Gastroesophageal sphincter (tissue), 4 donors: ENCODE results near the gene OST4. TPM values are rescaled to one million over a fixed set of nuclear protein-coding genes. Genes with fewer than 3 reads are reported as not detected.

Experiments
- ATAC-seq: fragments of 150-250 bp; one replicate; pipeline ENCODE4 v1.9.1; 2016; ENCODE audit warnings: mild to moderate bottlenecking, moderate library complexity
- H3K27ac ChIP-seq, 4 donors: fragments of 200-600 bp; sonication (generic) in 3 of 4; 1 replicate in 3 of 4; 2 replicates in 1 of 4; pipeline ENCODE4 v1.5.1; 2016 to 2019
- H3K27me3 ChIP-seq: fragments of 200-600 bp; sonication (generic); one replicate; pipeline ENCODE4 v1.5.1; 2019
- H3K36me3 ChIP-seq, 2 donors: fragments of 200-600 bp; sonication (generic); one replicate each; pipeline ENCODE4 v1.5.1; 2019; ENCODE audit warnings: control low read depth in 1 of 2
- H3K4me1 ChIP-seq, 3 donors: fragments of 200-600 bp; sonication (generic); 1 replicate in 2 of 3; 2 replicates in 1 of 3; pipeline ENCODE4 v1.5.1; 2016 to 2019; ENCODE audit warnings: control low read depth in 2 of 3
- H3K4me3 ChIP-seq, 2 donors: fragments of 200-600 bp; sonication (generic); one replicate each; pipeline ENCODE4 v1.5.1; 2019; ENCODE audit warnings: mild to moderate bottlenecking in 1 of 2, moderate library complexity in 1 of 2
- H3K9me3 ChIP-seq, 3 donors: fragments of 200-600 bp; sonication (generic); one replicate each; pipeline ENCODE4 v1.5.1; 2017 to 2019; ENCODE audit warnings: control low read depth in 2 of 3
- EP300 ChIP-seq: sonication (generic); formaldehyde crosslinking; IDR thresholded peaks from one replicate; pipeline ENCODE4 v1.6.1; 2017; ENCODE audit warnings: antibody characterized with exemption, mild to moderate bottlenecking
- POLR2A ChIP-seq, 2 donors: fragments of 450-650 bp; IDR thresholded peaks; one replicate each; pipeline ENCODE4 v1.6.1; 2017; ENCODE audit warnings: antibody characterized with exemption in 2 of 2, mild to moderate bottlenecking in 2 of 2, moderate library complexity in 1 of 2
- POLR2AphosphoS5 ChIP-seq: sonication (generic); formaldehyde crosslinking; IDR thresholded peaks from one replicate; pipeline ENCODE4 v1.6.1; 2017; ENCODE audit warnings: antibody characterized with exemption
- WGBS, 2 donors: methylation state at CpG; one replicate each; pipeline ENCODE4 v1.1.5; 2018; ENCODE audit warnings: low coverage in 1 of 2; 5-methylcytosine and 5-hydroxymethylcytosine counted together
- total RNA-seq, 4 donors: library from RNA; depleted of rRNA; stranded (reverse); fragments of >200 nt; gene quantifications; one replicate each; pipeline ENCODE4 v1.1.0, GENCODE V29; 2016
- TF ChIP-seq, protein P1 (sequence below), 4 experiments: fragments of 200-600 bp in 2 of 4; fragments of 450-650 bp in 2 of 4; sonication (generic) in 1 of 4; IDR thresholded peaks; one replicate each; pipeline ENCODE4 v1.5.1; 2017 to 2019; ENCODE audit warnings: antibody characterized with exemption in 4 of 4, mild to moderate bottlenecking in 2 of 4, moderate library complexity in 2 of 4

OST4 gene
- total RNA-seq, 4 donors from 2014 or later: 201 to 353 (median 221) TPM

DNA sequence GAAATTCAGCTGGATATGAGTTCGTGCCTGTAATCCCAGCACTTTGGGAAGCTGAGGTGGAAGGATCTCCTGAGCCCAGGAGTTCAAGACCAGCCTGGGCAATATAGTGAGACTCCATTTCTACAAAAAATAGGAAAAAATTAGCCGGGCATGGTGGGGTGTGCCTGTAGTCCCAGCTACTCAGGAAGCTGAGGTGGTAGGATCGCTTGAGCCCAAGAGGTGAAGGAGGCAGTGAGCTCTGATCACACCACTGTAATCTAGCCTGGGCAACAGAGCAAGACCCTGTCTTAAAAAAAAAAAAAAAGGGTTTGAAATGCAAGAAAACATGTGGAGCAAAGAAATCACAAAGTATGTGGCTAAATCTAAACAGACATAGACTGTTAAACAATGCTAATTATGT is 37.6 kb upstream of the OST4 start:
- Histone ChIP-seq H3K36me3 (no peaks in the 10 kb centered on the region), H3K4me1 (no peaks in the 10 kb centered on the region), H3K4me3 (no peak overlapping the region), H3K27me3 (peaks cover 42% of the 10 kb centered on the region), H3K27ac (no peak overlapping the region), H3K9me3 (no peaks in the 10 kb centered on the region)
- ATAC-seq: no peak
- 80 to 100% methylated on average over 2 to 3 of the region's 3 CpGs for WGBS, 2 donors
- TF ChIP-seq, protein P1, sequence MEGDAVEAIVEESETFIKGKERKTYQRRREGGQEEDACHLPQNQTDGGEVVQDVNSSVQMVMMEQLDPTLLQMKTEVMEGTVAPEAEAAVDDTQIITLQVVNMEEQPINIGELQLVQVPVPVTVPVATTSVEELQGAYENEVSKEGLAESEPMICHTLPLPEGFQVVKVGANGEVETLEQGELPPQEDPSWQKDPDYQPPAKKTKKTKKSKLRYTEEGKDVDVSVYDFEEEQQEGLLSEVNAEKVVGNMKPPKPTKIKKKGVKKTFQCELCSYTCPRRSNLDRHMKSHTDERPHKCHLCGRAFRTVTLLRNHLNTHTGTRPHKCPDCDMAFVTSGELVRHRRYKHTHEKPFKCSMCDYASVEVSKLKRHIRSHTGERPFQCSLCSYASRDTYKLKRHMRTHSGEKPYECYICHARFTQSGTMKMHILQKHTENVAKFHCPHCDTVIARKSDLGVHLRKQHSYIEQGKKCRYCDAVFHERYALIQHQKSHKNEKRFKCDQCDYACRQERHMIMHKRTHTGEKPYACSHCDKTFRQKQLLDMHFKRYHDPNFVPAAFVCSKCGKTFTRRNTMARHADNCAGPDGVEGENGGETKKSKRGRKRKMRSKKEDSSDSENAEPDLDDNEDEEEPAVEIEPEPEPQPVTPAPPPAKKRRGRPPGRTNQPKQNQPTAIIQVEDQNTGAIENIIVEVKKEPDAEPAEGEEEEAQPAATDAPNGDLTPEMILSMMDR (IDR thresholded peaks at IDR 0.05): no peak
- TF ChIP-seq POLR2AphosphoS5: no peak
- no peak for TF ChIP-seq EP300

DNA sequence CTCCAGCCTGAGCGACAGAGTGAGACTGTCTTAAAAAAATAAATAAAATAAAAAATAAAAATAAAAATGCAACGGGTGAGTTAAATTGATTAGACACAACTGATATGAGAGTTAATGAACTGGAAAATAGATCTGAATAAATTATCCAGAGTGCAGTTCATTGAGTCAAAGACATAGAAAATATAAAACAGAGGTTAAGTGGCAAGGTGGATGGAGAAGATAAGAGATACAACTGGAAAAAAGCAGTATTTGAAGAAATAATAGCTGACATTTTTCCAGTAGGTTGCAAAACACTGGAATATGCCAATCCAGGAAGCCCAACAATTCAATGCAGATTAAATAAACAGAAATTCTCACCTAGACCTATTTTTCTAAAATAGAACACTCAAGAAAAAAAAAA is 36.8 kb upstream of the OST4 start:
- H3K27me3 ChIP-seq: peaks cover 46% of the 10 kb centered on the region
- TF ChIP-seq EP300 (no peak), POLR2A (IDR thresholded peaks at IDR 0.05) (no peak), POLR2AphosphoS5 (no peak)
- TF ChIP-seq, protein P1 (IDR thresholded peaks at IDR 0.05): no peak
- no peaks in the 10 kb centered on the region for H3K9me3 ChIP-seq
- H3K4me3 ChIP-seq: no peak overlapping the region
- no peaks in the 10 kb centered on the region for H3K36me3 ChIP-seq
- ATAC-seq: no peak
- WGBS, 2 donors: 63 to 82% methylated on average over 1 to 2 of the region's 2 CpGs
- no peaks in the 10 kb centered on the region for H3K4me1 ChIP-seq
- H3K27ac ChIP-seq: no peak overlapping the region

DNA sequence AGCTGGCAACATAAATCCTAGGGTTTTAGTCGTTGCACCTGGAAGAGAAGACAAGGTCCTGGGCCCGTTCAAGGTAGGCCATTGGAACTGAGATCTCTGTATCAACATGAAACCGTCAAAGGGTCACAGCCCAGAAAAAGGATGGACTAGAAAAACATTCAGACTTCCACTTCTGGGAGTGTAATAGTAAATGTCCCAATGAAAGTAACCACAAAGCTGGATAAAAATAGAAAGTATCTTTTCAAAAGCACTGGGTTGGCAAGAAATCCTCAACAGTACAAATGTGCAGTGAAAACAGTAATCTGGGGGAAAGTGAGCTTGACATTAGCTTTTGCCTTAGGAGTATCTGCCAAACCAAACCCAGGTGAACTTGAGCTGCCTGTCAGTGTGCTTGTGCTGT is 34.5 kb upstream of the OST4 start:
- Histone ChIP-seq H3K4me3 (no peak overlapping the region), H3K27ac (no peak overlapping the region), H3K27me3 (peaks cover 46% of the 10 kb centered on the region), H3K9me3 (no peaks in the 10 kb centered on the region), H3K36me3 (no peaks in the 10 kb centered on the region), H3K4me1 (no peaks in the 10 kb centered on the region)
- WGBS, 2 donors: 36 to 40% methylated on average over 1 to 3 of the region's 3 CpGs
- ATAC-seq: no peak
- TF ChIP-seq, protein P1 (IDR thresholded peaks at IDR 0.05): no peak
- TF ChIP-seq EP300: no peak
- TF ChIP-seq POLR2AphosphoS5: no peak
- no peak for TF ChIP-seq POLR2A (IDR thresholded peaks at IDR 0.05)

DNA sequence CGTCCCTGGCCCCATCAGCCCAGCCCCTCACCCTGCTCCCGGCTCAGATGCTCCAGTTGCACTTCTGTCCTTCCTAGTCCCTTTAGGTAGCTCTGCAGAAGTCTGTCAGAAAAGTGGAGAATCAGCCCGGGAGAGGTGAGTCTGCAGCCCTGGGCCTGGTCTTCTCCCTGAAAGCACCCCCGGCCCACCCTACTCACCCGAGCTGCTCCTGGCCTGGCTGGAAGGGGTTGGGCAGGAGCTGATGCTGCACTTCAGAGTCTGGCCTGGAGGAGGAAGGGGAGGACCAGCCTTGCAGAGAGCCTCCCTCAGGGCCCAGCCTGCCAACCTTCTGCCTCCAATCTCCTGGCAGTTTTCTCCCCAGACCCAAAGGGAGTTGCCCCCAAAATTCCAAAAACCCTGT is 30.9 kb upstream of the OST4 start:
- TF ChIP-seq POLR2AphosphoS5 (no peak), EP300 (no peak), POLR2A (IDR thresholded peaks at IDR 0.05) (no peak)
- TF ChIP-seq, protein P1 (IDR thresholded peaks at IDR 0.05): no peak
- no peak overlapping the region for H3K4me3 ChIP-seq
- H3K36me3 ChIP-seq: peaks cover 0 to 18% of the 10 kb centered on the region in 2 donors
- 100% methylated on average over 1 of the region's 5 CpGs; no CpG with 5 or more reads in 1 of the 2 donors for WGBS, 2 donors
- no peak overlapping the region for H3K27ac ChIP-seq
- ATAC-seq: no peak
- H3K4me1 ChIP-seq: no peaks in the 10 kb centered on the region
- peaks cover 37% of the 10 kb centered on the region for H3K27me3 ChIP-seq
- no peaks in the 10 kb centered on the region for H3K9me3 ChIP-seq

DNA sequence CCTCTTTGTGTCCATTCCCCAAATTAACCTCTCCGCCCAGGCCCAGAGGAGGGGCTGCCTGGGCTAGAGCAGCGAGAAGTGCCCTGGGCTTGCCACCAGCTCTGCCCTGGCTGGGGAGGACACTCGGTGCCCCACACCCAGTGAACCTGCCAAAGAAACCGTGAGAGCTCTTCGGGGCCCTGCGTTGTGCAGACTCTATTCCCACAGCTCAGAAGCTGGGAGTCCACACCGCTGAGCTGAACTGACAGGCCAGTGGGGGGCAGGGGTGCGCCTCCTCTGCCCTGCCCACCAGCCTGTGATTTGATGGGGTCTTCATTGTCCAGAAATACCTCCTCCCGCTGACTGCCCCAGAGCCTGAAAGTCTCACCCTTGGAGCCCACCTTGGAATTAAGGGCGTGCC is 28.6 kb upstream of the OST4 start:
- no peak for ATAC-seq
- H3K4me3 ChIP-seq: no peak overlapping the region
- no peak overlapping the region for H3K27ac ChIP-seq
- H3K27me3 ChIP-seq: peaks cover 14% of the 10 kb centered on the region
- 67 to 92% methylated on average over 3 to 5 of the region's 10 CpGs for WGBS, 2 donors
- TF ChIP-seq, protein P1 (IDR thresholded peaks at IDR 0.05): no peak
- TF ChIP-seq EP300 (no peak), POLR2AphosphoS5 (no peak), POLR2A (IDR thresholded peaks at IDR 0.05) (no peak)
- no peaks in the 10 kb centered on the region for H3K9me3 ChIP-seq
- H3K36me3 ChIP-seq: peaks cover 0 to 18% of the 10 kb centered on the region in 2 donors
- peaks cover 0 to 13% (median 4%) of the 10 kb centered on the region in 3 donors for H3K4me1 ChIP-seq
